MCF 10A (cell line): ENCODE measurements around the gene RGS14. TPM values are rescaled to one million over a fixed set of nuclear protein-coding genes. Genes with fewer than 3 reads are reported as not detected.

Experiments used
- BruUV-seq: library from RNA; stranded (reverse); fragments of 400-500 nt; replicated peaks from 2 replicates; lab custom pipeline; 2021; lab: Mats Ljungman, UMichigan
- CTCF ChIA-PET: fragments of 300-600 bp; sonication (Branson Sonifier 250); formaldehyde crosslinking; extraction: SDS; loops from one replicate; lab custom pipeline; 2021; ENCODE audit warnings: antibody characterized with exemption, inconsistent platforms; lab: Yijun Ruan, JAX
- POLR2A ChIA-PET: fragments of 300-600, 350-650 bp; sonication (Branson Sonifier 250); formaldehyde crosslinking; extraction: SDS; loops from one replicate; lab custom pipeline; 2020; ENCODE audit warnings: antibody characterized with exemption, inconsistent platforms; lab: Yijun Ruan, JAX
- DNase-seq: peaks from one replicate; pipeline ENCODE4 v3.0.0-alpha.2; 2018; ENCODE audit not compliant: unreplicated experiment
- H3K27ac Mint-ChIP-seq: one replicate; pipeline ENCODE4 v1.8.0; 2022; ENCODE audit warnings: mild to moderate bottlenecking, low read depth, mixed read lengths; ENCODE audit not compliant: unreplicated experiment
- H3K27me3 Mint-ChIP-seq: one replicate; pipeline ENCODE4 v1.8.0; 2022; ENCODE audit warnings: mixed read lengths; ENCODE audit not compliant: insufficient read depth, unreplicated experiment
- H3K36me3 Mint-ChIP-seq: one replicate; pipeline ENCODE4 v1.8.0; 2022; ENCODE audit warnings: mild to moderate bottlenecking, moderate library complexity, mixed read lengths; ENCODE audit not compliant: insufficient read depth, unreplicated experiment
- H3K4me1 Mint-ChIP-seq: one replicate; pipeline ENCODE4 v1.8.0; 2022; ENCODE audit warnings: mixed read lengths; ENCODE audit not compliant: insufficient read depth, unreplicated experiment
- H3K4me3 Mint-ChIP-seq: one replicate; pipeline ENCODE4 v1.8.0; 2022; ENCODE audit warnings: mild to moderate bottlenecking, moderate library complexity, mixed read lengths; ENCODE audit not compliant: unreplicated experiment
- H3K9me3 Mint-ChIP-seq: one replicate; pipeline ENCODE4 v1.8.0; 2022; ENCODE audit warnings: mixed read lengths; ENCODE audit not compliant: unreplicated experiment
- intact Hi-C: fragments of 100-400 bp; cut with micrococcal nuclease; formaldehyde crosslinking; loops from 2 replicates; pipeline ENCODE4 v1.14.1; 2022
- total RNA-seq: library from RNA; stranded (reverse); gene quantifications from 2 replicates; pipeline ENCODE4 v1.2.3, GENCODE V29; 2022
- TF ChIP-seq, protein P1 (sequence below): fragments of 200-600 bp; IDR thresholded peaks from one replicate; pipeline ENCODE4 v1.8.0; 2022; ENCODE audit warnings: antibody characterized with exemption, mild to moderate bottlenecking; ENCODE audit not compliant: unreplicated experiment

The RGS14 gene
- total RNA-seq, 1 experiment from 2014 or later: 7.8 TPM

DNA sequence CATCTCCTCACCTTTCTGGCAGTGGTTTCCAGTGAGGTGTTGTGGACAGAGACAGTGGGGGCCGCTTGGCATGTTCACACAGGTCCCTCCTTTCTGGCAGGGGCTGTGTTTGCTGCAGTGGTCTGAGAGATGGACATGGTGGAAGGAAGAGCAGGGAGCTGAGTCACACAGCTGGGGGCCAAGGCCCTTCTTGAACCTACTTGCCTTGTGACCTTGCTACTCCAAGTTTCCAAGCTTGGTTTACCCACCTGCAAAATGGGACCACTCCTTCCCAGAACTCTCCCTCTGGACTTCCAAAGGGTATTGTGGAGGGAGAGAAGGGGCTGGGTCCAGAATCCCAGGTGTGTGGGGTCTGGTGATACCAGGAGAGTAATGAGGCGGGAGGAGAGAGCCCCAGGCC is 47.6 kb downstream of the RGS14 start:
- TF ChIP-seq, protein P1, sequence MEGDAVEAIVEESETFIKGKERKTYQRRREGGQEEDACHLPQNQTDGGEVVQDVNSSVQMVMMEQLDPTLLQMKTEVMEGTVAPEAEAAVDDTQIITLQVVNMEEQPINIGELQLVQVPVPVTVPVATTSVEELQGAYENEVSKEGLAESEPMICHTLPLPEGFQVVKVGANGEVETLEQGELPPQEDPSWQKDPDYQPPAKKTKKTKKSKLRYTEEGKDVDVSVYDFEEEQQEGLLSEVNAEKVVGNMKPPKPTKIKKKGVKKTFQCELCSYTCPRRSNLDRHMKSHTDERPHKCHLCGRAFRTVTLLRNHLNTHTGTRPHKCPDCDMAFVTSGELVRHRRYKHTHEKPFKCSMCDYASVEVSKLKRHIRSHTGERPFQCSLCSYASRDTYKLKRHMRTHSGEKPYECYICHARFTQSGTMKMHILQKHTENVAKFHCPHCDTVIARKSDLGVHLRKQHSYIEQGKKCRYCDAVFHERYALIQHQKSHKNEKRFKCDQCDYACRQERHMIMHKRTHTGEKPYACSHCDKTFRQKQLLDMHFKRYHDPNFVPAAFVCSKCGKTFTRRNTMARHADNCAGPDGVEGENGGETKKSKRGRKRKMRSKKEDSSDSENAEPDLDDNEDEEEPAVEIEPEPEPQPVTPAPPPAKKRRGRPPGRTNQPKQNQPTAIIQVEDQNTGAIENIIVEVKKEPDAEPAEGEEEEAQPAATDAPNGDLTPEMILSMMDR: no peak
- H3K27me3 Mint-ChIP-seq: no peaks in the 10 kb centered on the region
- ChIA-PET CTCF (interaction anchor here (0.6 to 8.5 kb wide), 22 partner anchors 10 to 392 kb away, joined by 3 to 277 read pairs (median 11); partner anchors contain the start of genes DOK3, GRK6 and PRR7), POLR2A (interaction anchor here (0.6 to 7.3 kb wide), 7 partner anchors 10 to 449 kb away, joined by 3 to 202 read pairs (median 36); partner anchors contain the start of genes GRK6, PDLIM7 and PRR7)
- H3K36me3 Mint-ChIP-seq: peaks cover 19% of the 10 kb centered on the region
- peaks cover 25% of the 10 kb centered on the region for H3K4me1 Mint-ChIP-seq
- H3K27ac Mint-ChIP-seq: peak overlapping the region; percentile 85
- intact Hi-C loops: no loop called here
- H3K9me3 Mint-ChIP-seq: no peaks in the 10 kb centered on the region
- H3K4me3 Mint-ChIP-seq: peak overlapping the region; percentile 87
- DNase-seq: no peak
- BruUV-seq: no TSS peak

DNA sequence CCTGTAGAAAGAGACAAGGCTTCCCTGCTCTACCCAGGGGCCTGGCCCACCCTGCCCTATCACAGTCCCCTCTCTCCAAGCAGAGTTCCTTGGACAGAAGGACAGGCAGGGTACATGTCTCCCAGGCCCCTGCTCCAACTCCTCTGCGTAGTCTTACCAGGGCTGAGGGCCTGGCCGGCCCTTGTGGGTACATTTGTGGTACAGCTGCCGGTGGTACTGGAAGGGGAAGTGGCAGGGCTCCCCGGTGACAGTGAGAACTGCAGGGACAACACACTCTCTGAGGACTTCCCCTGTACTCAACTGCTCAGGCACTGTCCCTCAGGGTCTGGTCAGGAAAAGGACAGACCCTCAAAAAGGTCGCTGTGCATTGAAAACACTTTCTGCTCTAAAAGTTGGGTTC is 48.1 kb downstream of the RGS14 start:
- no peaks in the 10 kb centered on the region for H3K27me3 Mint-ChIP-seq

DNA sequence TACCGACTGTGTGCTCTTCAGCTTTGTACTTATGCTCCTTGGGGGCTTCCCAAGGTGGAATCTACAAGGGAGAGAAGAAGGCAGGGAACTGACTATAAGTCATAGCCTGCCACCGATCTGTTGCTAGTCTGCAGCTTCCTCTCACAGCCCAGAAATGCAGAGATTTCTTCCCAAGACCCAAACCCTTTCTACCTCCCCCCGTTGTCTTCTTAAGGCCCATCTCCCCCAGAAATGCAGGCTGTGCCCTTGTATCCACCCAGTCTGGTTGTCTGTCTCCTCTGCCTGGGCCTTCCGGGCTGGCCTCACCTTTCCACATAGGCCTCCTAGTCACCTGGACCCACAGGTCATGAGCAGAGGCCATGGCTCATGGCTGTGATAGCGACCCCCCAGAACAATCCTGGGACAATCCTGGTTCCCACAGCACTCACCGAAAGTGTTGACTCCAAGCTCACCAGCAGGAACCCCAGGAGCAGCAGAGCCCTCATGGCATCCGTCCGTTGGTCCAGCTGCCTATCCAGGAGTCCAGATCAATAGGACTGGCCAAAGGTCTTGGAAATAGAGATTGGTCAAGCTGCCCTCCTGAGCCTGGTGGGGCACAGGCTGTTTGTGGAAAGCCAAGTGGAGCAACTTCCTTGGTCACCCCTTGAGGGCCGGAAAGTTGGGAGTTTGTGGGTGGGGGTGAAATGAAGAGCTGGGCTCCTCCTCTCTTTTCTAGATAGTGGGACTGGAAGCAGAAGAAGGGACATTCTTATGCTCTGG is 51.5 kb downstream of the RGS14 start, which contains the start of gene F12:
Gene F12 (minus strand): TSS at position 522 of the 759 bp plus-strand sequence. CDS start 37 bp downstream, at position 485.
- H3K9me3 Mint-ChIP-seq: no peaks in the 10 kb centered on the region
- TF ChIP-seq, protein P1: no peak
- H3K27me3 Mint-ChIP-seq: no peaks in the 10 kb centered on the region
- ChIA-PET POLR2A (interaction anchor here (0.8 to 1.9 kb wide), 3 partner anchors 17 to 87 kb away, joined by 3 to 13 read pairs (median 4); partner anchors contain the start of genes GRK6 and PRR7), CTCF (interaction anchor here (0.6 to 8.5 kb wide), 15 partner anchors 17 to 340 kb away, joined by 3 to 134 read pairs (median 4); partner anchors contain the start of genes GRK6 and PDLIM7)
- BruUV-seq: no TSS peak
- peaks cover 11% of the 10 kb centered on the region for H3K4me1 Mint-ChIP-seq
- H3K4me3 Mint-ChIP-seq: no peak within 1 kb of the TSS
- intact Hi-C loops: no loop called here
- no peak within 1 kb of the TSS for H3K27ac Mint-ChIP-seq
- peaks cover 15% of the 10 kb centered on the region for H3K36me3 Mint-ChIP-seq
- DNase-seq: no peak

More for the DNA sequence above, 48.1 kb downstream of the RGS14 start:
- no TSS peak for BruUV-seq
- ChIA-PET CTCF (interaction anchor here (5.5 to 8.5 kb wide), 5 partner anchors 14 to 96 kb away, joined by 55 to 277 read pairs (median 134); partner anchors contain the start of genes GRK6 and PRR7), POLR2A (interaction anchor here (1.1 to 7.3 kb wide), 6 partner anchors 10 to 92 kb away, joined by 3 to 202 read pairs (median 64); partner anchors contain the start of genes GRK6, PDLIM7 and PRR7)
- intact Hi-C loops: no loop called here
- Mint-ChIP-seq H3K9me3 (no peaks in the 10 kb centered on the region), H3K4me1 (peaks cover 25% of the 10 kb centered on the region), H3K27ac (no peak overlapping the region), H3K4me3 (no peak overlapping the region), H3K36me3 (peaks cover 21% of the 10 kb centered on the region)
- TF ChIP-seq, protein P1: no peak
- no peak for DNase-seq

DNA sequence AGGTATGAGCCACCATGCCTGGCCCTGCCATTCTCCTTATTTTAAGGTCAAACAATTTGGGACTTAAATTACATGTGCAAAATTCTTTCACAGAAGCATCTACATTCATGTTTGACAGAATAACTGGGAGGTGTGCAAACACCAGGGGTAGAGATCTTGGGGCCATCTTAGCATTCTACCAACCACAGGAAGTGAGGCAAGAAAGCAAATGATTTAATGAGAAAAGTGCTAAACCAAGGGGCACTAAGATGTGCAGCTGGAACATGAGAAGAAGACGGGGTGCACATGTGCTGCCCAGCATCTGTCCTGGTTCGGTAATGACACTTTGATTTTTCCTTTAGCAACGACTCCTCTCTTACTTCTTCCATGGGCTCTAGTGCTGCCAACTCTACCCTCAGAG is 52.9 kb downstream of the RGS14 start:
- no peak overlapping the region for H3K27ac Mint-ChIP-seq
- no TSS peak for BruUV-seq
- TF ChIP-seq, protein P1: no peak
- ChIA-PET CTCF (interaction anchor here (0.6 to 2.0 kb wide), 2 partner anchors 20 to 101 kb away, joined by 3 to 10 read pairs; no protein-coding TSS in a partner anchor), POLR2A (no interaction called here)
- no peaks in the 10 kb centered on the region for H3K4me1 Mint-ChIP-seq
- DNase-seq: no peak
- H3K27me3 Mint-ChIP-seq: no peaks in the 10 kb centered on the region
- no peak overlapping the region for H3K4me3 Mint-ChIP-seq
- peaks cover 8% of the 10 kb centered on the region for H3K36me3 Mint-ChIP-seq
- H3K9me3 Mint-ChIP-seq: no peaks in the 10 kb centered on the region
- intact Hi-C loops: no loop called here
